ENCODE measurements around the gene UST. TPM values are rescaled to one million over a fixed set of nuclear protein-coding genes. Genes with fewer than 3 reads are reported as not detected.

UST gene
- total RNA-seq, 1 donor, result 36.1 TPM

DNA sequence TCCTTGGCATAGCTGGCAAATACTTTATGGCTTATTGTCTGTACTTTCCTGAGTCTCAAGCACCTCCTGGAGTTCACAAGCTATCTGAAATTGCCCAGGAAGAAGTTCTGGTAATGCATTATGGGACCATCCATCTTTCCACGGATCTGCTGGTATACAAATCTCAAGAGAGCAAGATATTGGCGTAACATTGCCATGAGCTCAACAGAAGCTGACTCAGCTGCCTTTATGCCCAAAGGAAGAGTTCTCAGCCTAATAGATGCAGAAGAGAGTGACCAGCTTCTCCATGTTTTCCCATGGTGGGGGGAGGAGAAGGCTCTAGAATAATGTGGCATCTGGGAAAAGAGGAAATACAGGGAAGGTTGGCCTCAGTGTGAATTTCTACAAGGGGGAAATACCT is 78.7 kb downstream of the UST start:
- peak; percentile 28 for DNase-seq (ENCODE audit: low read depth)
- TF ChIP-seq, protein P1, sequence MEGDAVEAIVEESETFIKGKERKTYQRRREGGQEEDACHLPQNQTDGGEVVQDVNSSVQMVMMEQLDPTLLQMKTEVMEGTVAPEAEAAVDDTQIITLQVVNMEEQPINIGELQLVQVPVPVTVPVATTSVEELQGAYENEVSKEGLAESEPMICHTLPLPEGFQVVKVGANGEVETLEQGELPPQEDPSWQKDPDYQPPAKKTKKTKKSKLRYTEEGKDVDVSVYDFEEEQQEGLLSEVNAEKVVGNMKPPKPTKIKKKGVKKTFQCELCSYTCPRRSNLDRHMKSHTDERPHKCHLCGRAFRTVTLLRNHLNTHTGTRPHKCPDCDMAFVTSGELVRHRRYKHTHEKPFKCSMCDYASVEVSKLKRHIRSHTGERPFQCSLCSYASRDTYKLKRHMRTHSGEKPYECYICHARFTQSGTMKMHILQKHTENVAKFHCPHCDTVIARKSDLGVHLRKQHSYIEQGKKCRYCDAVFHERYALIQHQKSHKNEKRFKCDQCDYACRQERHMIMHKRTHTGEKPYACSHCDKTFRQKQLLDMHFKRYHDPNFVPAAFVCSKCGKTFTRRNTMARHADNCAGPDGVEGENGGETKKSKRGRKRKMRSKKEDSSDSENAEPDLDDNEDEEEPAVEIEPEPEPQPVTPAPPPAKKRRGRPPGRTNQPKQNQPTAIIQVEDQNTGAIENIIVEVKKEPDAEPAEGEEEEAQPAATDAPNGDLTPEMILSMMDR (IDR thresholded peaks at IDR 0.05; ENCODE audit: insufficient read depth, low read length), result no peak
- H3K4me3 ChIP-seq (ENCODE audit: low read depth, low read length), result no peak overlapping the region

- DNase-seq (ENCODE audit: low read depth), result peak; percentile 63
- TF ChIP-seq, protein P1 (IDR thresholded peaks at IDR 0.05; ENCODE audit: insufficient read depth, low read length), result no peak
Observed at GRCh38 chr6:148827416-148828045, 80.7 kb downstream of the UST start.

DNA sequence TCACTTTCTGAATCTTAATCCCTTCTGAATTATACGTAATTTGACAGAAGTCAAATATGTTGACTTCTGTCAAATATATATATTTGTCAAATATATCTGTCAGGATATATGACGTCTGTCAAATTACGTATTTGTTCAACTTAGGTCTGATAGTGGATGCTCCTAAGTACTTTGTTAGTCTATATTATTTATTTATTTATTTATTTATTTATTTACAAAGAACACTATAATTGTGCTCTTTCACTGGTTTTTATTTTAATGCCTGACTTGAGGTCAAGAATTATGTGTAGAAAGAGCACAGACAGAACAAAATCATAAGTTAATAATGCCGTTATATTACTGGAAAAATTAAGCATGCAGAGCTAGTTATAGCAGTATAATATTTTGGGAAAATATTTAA is 81.2 kb downstream of the UST start:
- DNase-seq (ENCODE audit: low read depth), result no peak
- TF ChIP-seq, protein P1 (IDR thresholded peaks at IDR 0.05; ENCODE audit: insufficient read depth, low read length), result no peak
- no peak overlapping the region for H3K4me3 ChIP-seq (ENCODE audit: low read depth, low read length)

More at GRCh38 chr6:148827416-148828045, 80.7 kb downstream of the UST start:
- H3K4me3 ChIP-seq (ENCODE audit: low read depth, low read length), result no peak overlapping the region

DNA sequence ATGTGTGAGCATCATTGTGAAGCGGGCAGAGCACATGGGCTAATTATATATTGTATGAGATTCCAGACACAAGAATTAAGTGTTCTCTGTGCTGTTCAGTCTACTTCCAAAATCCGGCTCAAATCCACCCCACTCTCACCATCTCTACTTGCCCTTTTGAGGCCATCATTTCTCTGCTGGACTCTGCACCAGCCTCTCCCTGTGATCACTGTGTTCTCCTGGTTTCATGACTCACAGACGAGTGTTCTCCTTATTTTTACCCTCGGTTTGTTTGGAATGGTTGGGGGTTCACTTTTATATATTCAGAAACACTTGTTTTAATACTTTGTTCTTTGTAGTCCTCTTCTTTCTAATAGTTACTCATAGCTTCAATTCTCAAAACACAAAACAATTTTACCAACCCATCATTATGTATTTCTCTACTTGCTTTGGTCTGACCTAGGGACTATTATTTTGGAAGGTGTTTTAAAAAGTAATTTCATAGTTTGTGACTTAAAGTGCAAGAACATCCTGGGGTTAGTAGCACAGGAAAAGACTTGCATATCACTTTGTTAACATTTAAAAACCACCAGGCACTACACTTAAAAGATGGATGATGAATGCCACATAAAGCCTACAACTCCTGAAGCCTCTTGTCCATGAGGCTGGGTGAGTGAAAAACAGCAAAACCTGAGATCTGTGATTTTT is 82.7 kb downstream of the UST start:
- TF ChIP-seq, protein P1 (IDR thresholded peaks at IDR 0.05; ENCODE audit: insufficient read depth, low read length), result no peak
- no peak overlapping the region for H3K4me3 ChIP-seq (ENCODE audit: low read depth, low read length)
- DNase-seq (ENCODE audit: low read depth), result peak; percentile 10

GRCh38 chr6:148830614-148831013 is 83.8 kb downstream of the UST start:
- H3K4me3 ChIP-seq (ENCODE audit: low read depth, low read length), result no peak overlapping the region
- TF ChIP-seq, protein P1 (IDR thresholded peaks at IDR 0.05; ENCODE audit: insufficient read depth, low read length), result no peak
- peak; percentile 44 for DNase-seq (ENCODE audit: low read depth)

DNA sequence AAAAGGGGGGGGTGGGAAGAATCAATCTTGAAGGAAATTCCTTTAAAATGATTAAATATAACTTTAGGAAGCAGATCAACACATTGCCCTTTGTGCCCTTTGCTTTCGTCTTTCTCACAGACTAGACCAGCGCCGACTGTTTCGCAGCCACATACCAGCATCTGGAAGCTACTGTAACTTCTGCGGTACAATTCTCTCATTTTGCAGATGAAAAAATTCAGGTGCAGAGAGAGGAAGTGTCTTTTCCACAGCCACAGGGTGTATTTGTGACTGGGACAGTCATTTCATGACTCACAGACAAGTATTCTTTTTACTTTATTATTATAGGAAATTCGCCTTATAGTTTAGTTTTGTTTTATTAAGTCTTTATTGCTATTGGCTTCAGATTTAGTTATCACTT is 84.2 kb downstream of the UST start:
- TF ChIP-seq, protein P1 (IDR thresholded peaks at IDR 0.05; ENCODE audit: insufficient read depth, low read length), result no peak
- no peak for DNase-seq (ENCODE audit: low read depth)
- H3K4me3 ChIP-seq (ENCODE audit: low read depth, low read length), result no peak overlapping the region

All from fibroblast of the aortic adventitia (primary cell).